Activated CD4-positive, alpha-beta T cell treated with anti-CD3 and anti-CD28 coated beads, Interleukin-2, amount 50 U/mL, for 48 hours (primary cell): ENCODE measurements around the gene TRIM71.
"Not testable (repeated sequence)": the region's sequence is repeated elsewhere in the genome, so short reads cannot be mapped to it uniquely, and the experiment has no call there.

Source experiments
- DNase-seq, 2 experiments: peaks; one replicate each; pipeline ENCODE4 v3.0.0-alpha.2; 2020

The TRIM71 gene

GRCh38 chr3:32819551-32820348 lies 2.0 kb downstream of the TRIM71 start:
- DNase-seq: no peak

- DNase-seq: no peak
These were observed 2.6 kb downstream of the TRIM71 start for GRCh38 chr3:32820430-32820829.

- no peak for DNase-seq
These were observed 3.3 kb downstream of the TRIM71 start for GRCh38 chr3:32820971-32821685.

GRCh38 chr3:32821686-32822296 lies 4.0 kb downstream of the TRIM71 start:
- DNase-seq: no peak

GRCh38 chr3:32822609-32823498 lies 5.1 kb downstream of the TRIM71 start:
- no peak for DNase-seq

- DNase-seq: not testable (repeated sequence)
These were observed 5.9 kb downstream of the TRIM71 start for GRCh38 chr3:32823641-32824184.

GRCh38 chr3:32825601-32826375 lies 8.0 kb downstream of the TRIM71 start:
- no peak for DNase-seq

- DNase-seq: no peak
These were observed 13.3 kb downstream of the TRIM71 start for GRCh38 chr3:32831062-32831461.

GRCh38 chr3:32831791-32832190 lies 14.0 kb downstream of the TRIM71 start:
- DNase-seq: no peak

GRCh38 chr3:32832193-32832592 lies 14.4 kb downstream of the TRIM71 start:
- no peak for DNase-seq

GRCh38 chr3:32835049-32835371 lies 17.2 kb downstream of the TRIM71 start:
- no peak for DNase-seq

GRCh38 chr3:32835961-32836360 lies 18.2 kb downstream of the TRIM71 start:
- DNase-seq: no peak

- no peak for DNase-seq
These were observed 18.8 kb downstream of the TRIM71 start for GRCh38 chr3:32836601-32837000.

- no peak for DNase-seq
These were observed 19.6 kb downstream of the TRIM71 start for GRCh38 chr3:32837366-32837765.

GRCh38 chr3:32837789-32838188 lies 20.0 kb downstream of the TRIM71 start:
- DNase-seq: no peak

GRCh38 chr3:32839714-32840085 lies 21.9 kb downstream of the TRIM71 start:
- DNase-seq: no peak

- no peak for DNase-seq
These were observed 22.5 kb downstream of the TRIM71 start for GRCh38 chr3:32840086-32840841.

- no peak for DNase-seq
These were observed 23.5 kb downstream of the TRIM71 start for GRCh38 chr3:32841341-32841740.

GRCh38 chr3:32841867-32842470 lies 24.2 kb downstream of the TRIM71 start:
- no peak for DNase-seq

- DNase-seq: no peak
These were observed 24.7 kb downstream of the TRIM71 start for GRCh38 chr3:32842531-32842931.

- no peak for DNase-seq
These were observed 25.2 kb downstream of the TRIM71 start for GRCh38 chr3:32842987-32843386.
